Transverse colon (tissue), 4 donors: Measurements from ENCODE around the gene GTF2F2. TPM values are rescaled to one million over a fixed set of nuclear protein-coding genes. Genes with fewer than 3 reads are reported as not detected.
A peak's percentile ranks its signal among the peaks of the same experiment; 100 is the strongest.

ENCODE experiments used
- DNase-seq: peaks from one replicate; pipeline ENCODE4 v3.0.0-alpha.2; 2019
- H3K27ac ChIP-seq, 4 donors: fragments of 200-600 bp; sonication (generic); 2 replicates each; pipeline ENCODE4 v1.5.1; 2016 to 2018; ENCODE audit warnings: inconsistent platforms in 4 of 4
- H3K27me3 ChIP-seq: fragments of 200-600 bp; sonication (generic); 2 replicates; pipeline ENCODE4 v1.5.1; 2017; ENCODE audit warnings: inconsistent platforms
- H3K36me3 ChIP-seq, 4 donors: fragments of 200-600 bp; sonication (generic); 2 replicates each; pipeline ENCODE4 v1.5.1; 2017 to 2019; ENCODE audit warnings: inconsistent platforms in 4 of 4
- H3K4me1 ChIP-seq, 4 donors: fragments of 200-600 bp; sonication (generic); 2 replicates each; pipeline ENCODE4 v1.5.1; 2017 to 2020; ENCODE audit warnings: inconsistent platforms in 4 of 4
- H3K4me3 ChIP-seq, 4 donors: fragments of 200-600 bp; sonication (generic); 1 replicate in 1 of 4; 2 replicates in 3 of 4; pipeline versions ENCODE4 v1.5.1 to v1.6.1; 2017 to 2019; ENCODE audit warnings: inconsistent platforms in 4 of 4
- H3K9me3 ChIP-seq, 2 donors: fragments of 200-600 bp; sonication (generic); 2 replicates each; pipeline ENCODE4 v1.5.1; 2017 to 2019; ENCODE audit warnings: inconsistent platforms in 2 of 2
- EP300 ChIP-seq: sonication (generic); formaldehyde crosslinking; IDR thresholded peaks from one replicate; pipeline ENCODE4 v1.6.1; 2017; ENCODE audit warnings: antibody characterized with exemption, low read depth
- POLR2A ChIP-seq: fragments of 450-650 bp; IDR thresholded peaks from one replicate; pipeline ENCODE4 v1.6.1; 2016; ENCODE audit warnings: antibody characterized with exemption, mild to moderate bottlenecking, moderate library complexity
- POLR2AphosphoS5 ChIP-seq, 3 donors: sonication (generic); formaldehyde crosslinking; IDR thresholded peaks; one replicate each; pipeline ENCODE4 v1.6.1; 2016; ENCODE audit warnings: antibody characterized with exemption in 3 of 3
- WGBS, 2 donors: methylation state at CpG; one replicate each; pipeline ENCODE4 v1.1.5; 2018; ENCODE audit warnings: low coverage in 1 of 2; 5-methylcytosine and 5-hydroxymethylcytosine counted together
- in situ Hi-C, 4 donors: fragments of 200-750 bp; cut with MboI; loops; one replicate each; pipeline versions ENCODE4 v1.15.0 to v1.15.1; 2017; ENCODE audit warnings: low sequenced_read_pairs in 3 of 4, low pct_ligation_motif_present in 1 of 4, low pct_unique_long_range_greater_than_20kb in 1 of 4
- intact Hi-C: fragments of 100-400 bp; cut with DNase I; formaldehyde crosslinking; loops from one replicate; pipeline ENCODE4 v1.15.1; 2023; ENCODE audit warnings: low total_unique reads
- total RNA-seq, 4 donors: library from RNA; depleted of rRNA; stranded (reverse); fragments of >200 nt; gene quantifications; one replicate each; pipeline ENCODE4 v1.1.0, GENCODE V29; 2016
- TF ChIP-seq, protein P1 (sequence below), 5 experiments: fragments of 200-600 bp in 3 of 5; fragments of 450-650 bp in 2 of 5; sonication (generic) in 3 of 5; IDR thresholded peaks; 1 replicate in 2 of 5; 2 replicates in 3 of 5; pipeline ENCODE4 v1.5.1; 2016 to 2017; ENCODE audit warnings: antibody characterized with exemption in 5 of 5, inconsistent platforms in 3 of 5, mild to moderate bottlenecking in 2 of 5, moderate library complexity in 1 of 5

Gene GTF2F2
- total RNA-seq, 4 donors from 2014 or later: 6.8 to 23.8 (median 13.5) TPM

DNA sequence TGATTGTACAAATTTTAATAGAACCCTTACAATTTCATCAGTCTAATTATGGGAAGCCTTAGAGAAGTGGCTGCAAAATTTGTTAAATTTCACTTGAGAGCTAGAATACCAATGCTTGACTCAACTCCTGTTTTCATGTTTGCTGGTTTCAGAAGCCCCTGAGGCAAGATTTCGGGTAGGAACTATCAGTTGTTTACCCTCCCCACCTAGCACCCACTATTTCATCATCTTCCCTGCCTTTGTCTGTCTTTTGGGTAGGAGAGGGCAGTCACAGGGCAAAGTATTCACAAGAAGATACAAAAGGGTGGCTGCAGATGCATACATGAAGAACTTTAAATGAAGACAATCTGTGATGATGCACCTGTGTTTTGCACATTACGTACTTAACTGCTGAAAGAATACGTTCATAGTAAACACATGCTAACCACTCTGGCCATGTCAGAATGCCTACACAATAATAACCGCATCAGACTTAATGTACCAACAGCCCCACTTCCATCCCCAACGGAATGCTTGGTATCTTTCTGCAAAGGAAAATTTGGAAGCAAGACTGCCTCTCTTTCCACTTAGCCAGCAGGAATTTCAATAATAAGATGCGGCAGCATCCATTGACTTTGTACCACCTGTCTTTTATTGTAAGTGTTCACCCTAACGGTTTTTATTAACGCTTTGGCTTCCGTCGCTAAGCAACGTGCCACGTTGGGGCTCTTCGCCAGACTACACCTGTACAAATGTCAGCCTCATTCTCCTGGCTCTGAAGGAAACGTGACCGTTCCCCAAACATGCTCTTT, 190.2 kb downstream of the GTF2F2 start:
- TF ChIP-seq POLR2A: no peak
- no peak for TF ChIP-seq EP300
- TF ChIP-seq, protein P1, sequence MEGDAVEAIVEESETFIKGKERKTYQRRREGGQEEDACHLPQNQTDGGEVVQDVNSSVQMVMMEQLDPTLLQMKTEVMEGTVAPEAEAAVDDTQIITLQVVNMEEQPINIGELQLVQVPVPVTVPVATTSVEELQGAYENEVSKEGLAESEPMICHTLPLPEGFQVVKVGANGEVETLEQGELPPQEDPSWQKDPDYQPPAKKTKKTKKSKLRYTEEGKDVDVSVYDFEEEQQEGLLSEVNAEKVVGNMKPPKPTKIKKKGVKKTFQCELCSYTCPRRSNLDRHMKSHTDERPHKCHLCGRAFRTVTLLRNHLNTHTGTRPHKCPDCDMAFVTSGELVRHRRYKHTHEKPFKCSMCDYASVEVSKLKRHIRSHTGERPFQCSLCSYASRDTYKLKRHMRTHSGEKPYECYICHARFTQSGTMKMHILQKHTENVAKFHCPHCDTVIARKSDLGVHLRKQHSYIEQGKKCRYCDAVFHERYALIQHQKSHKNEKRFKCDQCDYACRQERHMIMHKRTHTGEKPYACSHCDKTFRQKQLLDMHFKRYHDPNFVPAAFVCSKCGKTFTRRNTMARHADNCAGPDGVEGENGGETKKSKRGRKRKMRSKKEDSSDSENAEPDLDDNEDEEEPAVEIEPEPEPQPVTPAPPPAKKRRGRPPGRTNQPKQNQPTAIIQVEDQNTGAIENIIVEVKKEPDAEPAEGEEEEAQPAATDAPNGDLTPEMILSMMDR (IDR thresholded peaks at IDR 0.05): no peak
- no peak for TF ChIP-seq POLR2AphosphoS5 (IDR thresholded peaks at IDR 0.05)
- H3K4me3 ChIP-seq: peak overlapping the region in 3 of 4 donors; percentile 33 to 52 (median 45)
- in situ Hi-C loops (loop anchor here in 2 of 4 donors (25.0 kb wide), 1 partner anchor 823 kb away; no protein-coding TSS in a partner anchor), intact Hi-C loops (loop anchor here (5.0 kb wide), 1 partner anchor 263 kb away; no protein-coding TSS in a partner anchor)
- no peak overlapping the region for H3K27ac ChIP-seq
- DNase-seq: no peak
- WGBS, 2 donors: 13 to 14% methylated on average over 12 to 15 of the region's 15 CpGs
- H3K9me3 ChIP-seq: no peaks in the 10 kb centered on the region
- H3K4me1 ChIP-seq: peaks cover 5 to 12% (median 10%) of the 10 kb centered on the region in 4 donors
- H3K36me3 ChIP-seq: no peaks in the 10 kb centered on the region
- no peaks in the 10 kb centered on the region for H3K27me3 ChIP-seq

DNA sequence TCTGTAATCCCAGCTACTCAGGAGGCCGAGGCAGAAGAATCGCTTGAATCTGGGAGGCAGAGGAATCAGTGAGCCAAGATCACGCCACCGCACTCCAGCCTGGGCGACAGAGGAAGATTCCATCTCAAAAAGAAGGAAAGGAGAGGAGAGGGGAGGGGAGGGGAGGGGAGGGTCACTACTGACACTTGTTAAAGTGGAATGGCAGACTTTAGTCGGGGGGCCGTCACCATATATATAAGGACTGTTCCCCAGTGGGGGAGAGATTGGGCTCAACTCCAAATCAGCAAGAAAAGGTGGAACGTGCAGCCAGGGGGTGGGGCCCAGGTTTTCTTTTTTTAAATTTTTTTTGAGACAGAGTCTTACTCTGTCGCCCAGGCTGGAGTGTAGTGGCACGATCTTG, 194.5 kb downstream of the GTF2F2 start:
- no peaks in the 10 kb centered on the region for H3K27me3 ChIP-seq
- TF ChIP-seq POLR2AphosphoS5 (IDR thresholded peaks at IDR 0.05) (no peak), EP300 (no peak), POLR2A (no peak)
- TF ChIP-seq, protein P1 (IDR thresholded peaks at IDR 0.05): no peak
- intact Hi-C loops (loop anchor here (5.0 kb wide), 1 partner anchor 268 kb away; no protein-coding TSS in a partner anchor), in situ Hi-C loops (loop anchor here in 2 of 4 donors (25.0 kb wide), 1 partner anchor 828 kb away; no protein-coding TSS in a partner anchor)
- H3K4me1 ChIP-seq: peaks cover 5 to 11% (median 8%) of the 10 kb centered on the region in 4 donors
- H3K4me3 ChIP-seq: no peak overlapping the region
- no peak for DNase-seq
- no peaks in the 10 kb centered on the region for H3K36me3 ChIP-seq
- no peaks in the 10 kb centered on the region for H3K9me3 ChIP-seq
- 93 to 100% methylated on average over 1 to 5 of the region's 10 CpGs for WGBS, 2 donors
- H3K27ac ChIP-seq: no peak overlapping the region

DNA sequence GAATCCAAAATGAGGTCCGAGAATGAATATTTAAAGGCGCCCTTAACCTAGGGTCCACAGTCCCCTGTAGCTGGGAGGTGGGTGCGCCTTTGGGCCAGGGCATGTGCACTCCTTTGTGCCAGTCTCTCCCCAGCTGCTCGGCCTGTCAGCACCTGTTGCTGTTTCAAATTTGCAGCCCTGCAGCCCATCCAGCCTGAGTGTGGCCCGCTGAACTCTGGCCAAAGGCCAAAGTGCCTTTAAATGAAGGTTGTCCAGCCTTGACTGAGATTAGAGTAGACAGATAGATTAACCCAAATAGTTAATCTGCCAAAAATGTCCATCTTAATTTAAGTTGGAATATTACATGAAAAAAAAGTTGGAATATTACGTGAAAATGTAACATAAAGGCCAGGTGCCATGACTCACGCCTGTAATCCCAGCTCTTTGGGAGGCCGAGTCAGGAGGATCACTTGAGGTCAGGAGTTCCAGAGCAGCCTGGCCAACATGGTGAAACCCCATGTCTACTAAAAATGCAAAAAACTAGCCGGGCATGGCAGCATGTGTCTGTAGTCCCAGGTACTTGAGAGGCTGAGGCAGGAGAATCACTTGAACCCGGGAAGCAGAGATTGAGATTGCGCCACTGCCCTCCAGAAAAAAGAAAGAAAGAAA, 195.3 kb downstream of the GTF2F2 start:
- WGBS, 2 donors: 89 to 96% methylated on average over 4 to 11 of the region's 11 CpGs
- Histone ChIP-seq H3K27ac (no peak overlapping the region), H3K36me3 (no peaks in the 10 kb centered on the region), H3K27me3 (no peaks in the 10 kb centered on the region), H3K4me3 (no peak overlapping the region), H3K4me1 (peaks cover 4 to 10% (median 8%) of the 10 kb centered on the region in 4 donors), H3K9me3 (no peaks in the 10 kb centered on the region)
- in situ Hi-C loops (loop anchor here in 2 of 4 donors (25.0 kb wide), 1 partner anchor 828 kb away; no protein-coding TSS in a partner anchor), intact Hi-C loops (no loop called here)
- TF ChIP-seq EP300 (no peak), POLR2A (no peak), POLR2AphosphoS5 (IDR thresholded peaks at IDR 0.05) (no peak)
- TF ChIP-seq, protein P1 (IDR thresholded peaks at IDR 0.05): no peak
- no peak for DNase-seq

DNA sequence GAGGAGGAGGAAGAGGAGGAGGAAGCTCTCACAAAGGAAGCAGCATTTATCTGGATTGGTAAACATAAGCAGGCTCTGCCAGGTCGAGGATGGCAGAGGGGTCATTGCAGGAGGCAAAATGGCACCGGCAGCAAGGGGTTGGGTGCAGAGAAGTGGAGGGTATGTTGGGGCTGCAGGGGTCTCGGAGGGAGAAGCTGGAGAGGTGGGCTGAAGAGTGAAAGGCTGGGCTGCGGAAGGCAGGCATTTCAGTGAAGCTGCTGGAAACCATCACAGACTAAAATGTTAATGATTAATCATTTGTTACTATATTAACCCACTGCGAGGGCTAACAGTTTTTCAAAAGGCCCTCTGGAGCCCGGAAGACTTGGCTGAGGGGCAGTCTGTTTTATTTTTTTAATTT, 196.0 kb downstream of the GTF2F2 start:
- in situ Hi-C loops (loop anchor here in 2 of 4 donors (25.0 kb wide), 1 partner anchor 829 kb away; no protein-coding TSS in a partner anchor), intact Hi-C loops (no loop called here)
- TF ChIP-seq, protein P1 (IDR thresholded peaks at IDR 0.05): no peak
- no peak for TF ChIP-seq POLR2A
- TF ChIP-seq POLR2AphosphoS5 (IDR thresholded peaks at IDR 0.05): no peak
- TF ChIP-seq EP300: no peak
- Histone ChIP-seq H3K4me3 (no peak overlapping the region), H3K9me3 (no peaks in the 10 kb centered on the region), H3K36me3 (no peaks in the 10 kb centered on the region), H3K27ac (no peak overlapping the region), H3K27me3 (no peaks in the 10 kb centered on the region), H3K4me1 (peaks cover 0 to 6% (median 5%) of the 10 kb centered on the region in 4 donors)
- DNase-seq: no peak
- WGBS, 2 donors: 49 to 50% methylated on average over 6 of the region's 6 CpGs
